GM12878 (cell line): ENCODE measurements around the gene PTPN20.

Source experiments
- BHLHE40 ChIP-seq, 2 experiments: fragments of 450-650 bp in 1 of 2; IDR thresholded peaks; 2 replicates each; pipeline ENCODE4 v1.6.1; 2011 to 2017; ENCODE audit warnings: low read depth in 2 of 2, borderline replicate concordance in 1 of 2, improper control_type of control experiment in 1 of 2, low read length in 1 of 2, mild to moderate bottlenecking in 1 of 2
- CBX5 ChIP-seq: sonication (generic); IDR thresholded peaks from 2 replicates; pipeline ENCODE4 v1.6.1; 2016; ENCODE audit warnings: low read depth, moderate library complexity, mild to moderate bottlenecking, inconsistent platforms
- CTCF ChIP-seq, 3 experiments: IDR thresholded peaks in 2 of 3; conservative IDR thresholded peaks in 1 of 3; 2 replicates each; pipeline ENCODE4 v1.5.1; 2011; ENCODE audit warnings: low read depth in 3 of 3, low read length in 3 of 3, mild to moderate bottlenecking in 3 of 3, control low read depth in 2 of 3, moderate library complexity in 2 of 3, inconsistent platforms in 1 of 3, mixed read lengths in 1 of 3; ENCODE audit not compliant: control insufficient read depth in 2 of 3, insufficient read depth in 1 of 3; ENCODE audit errors: extremely low read depth in 1 of 3
- EP300 ChIP-seq, 2 experiments: fragments of 150-350 bp in 1 of 2; IDR thresholded peaks; 2 replicates each; pipeline ENCODE4 v1.6.1; 2011 to 2012; ENCODE audit warnings: low read depth in 2 of 2, low read length in 2 of 2, borderline replicate concordance in 1 of 2, improper control_type of control experiment in 1 of 2, inconsistent platforms in 1 of 2; ENCODE audit not compliant: control insufficient read depth in 1 of 2
- EZH2 ChIP-seq: IDR thresholded peaks from 2 replicates; pipeline ENCODE4 v1.6.1; 2012; ENCODE audit warnings: low read depth, mild to moderate bottlenecking, control low read depth, inconsistent platforms, low read length, borderline replicate concordance; ENCODE audit not compliant: control insufficient read depth
- FOXM1 ChIP-seq: IDR thresholded peaks from 2 replicates; pipeline ENCODE4 v1.6.1; 2012; ENCODE audit warnings: low read depth, mild to moderate bottlenecking, inconsistent platforms, low read length, moderate library complexity
- PML ChIP-seq: IDR thresholded peaks from 2 replicates; pipeline ENCODE4 v1.6.1; 2012; ENCODE audit warnings: low read length, inconsistent platforms
- RCOR1 ChIP-seq: conservative IDR thresholded peaks from 2 replicates; pipeline ENCODE4 v1.6.1; 2012; ENCODE audit warnings: low read depth, low read length, improper control_type of control experiment
- RFX5 ChIP-seq: IDR thresholded peaks from 2 replicates; pipeline ENCODE4 v1.6.1; 2011; ENCODE audit warnings: low read depth, low read length, improper control_type of control experiment
- SMC3 ChIP-seq: IDR thresholded peaks from 2 replicates; pipeline ENCODE4 v1.6.1; 2011; ENCODE audit warnings: low read length, improper control_type of control experiment, borderline replicate concordance
- SRF ChIP-seq, 2 experiments: IDR thresholded peaks; 2 replicates each; pipeline ENCODE4 v1.6.1; 2011; ENCODE audit warnings: low read depth in 2 of 2, low read length in 2 of 2, mild to moderate bottlenecking in 1 of 2, moderate library complexity in 1 of 2
- SUZ12 ChIP-seq: fragments of 200-600 bp; sonication (generic); IDR thresholded peaks from one replicate; pipeline ENCODE4 v1.6.1; 2018; ENCODE audit warnings: antibody characterized with exemption, mild to moderate bottlenecking; ENCODE audit not compliant: unreplicated experiment
- ZSCAN29 ChIP-seq: fragments of 450-650 bp; IDR thresholded peaks from 2 replicates; pipeline ENCODE4 v1.6.1; 2017; ENCODE audit warnings: mild to moderate bottlenecking, moderate library complexity

GRCh38 chr10:46995234-46995633, 84.0 kb downstream of the PTPN20 start:
- TF ChIP-seq SRF (IDR thresholded peaks at IDR 0.05; ENCODE audit: low read depth in 2 of 2, low read length in 2 of 2) (no peak), CBX5 (no peak), ZSCAN29 (no peak), BHLHE40 (IDR thresholded peaks at IDR 0.05; ENCODE audit: borderline replicate concordance in 1 of 2, low read depth in 2 of 2, low read length in 1 of 2) (no peak), PML (no peak), EP300 (IDR thresholded peaks at IDR 0.05; ENCODE audit: borderline replicate concordance in 1 of 2, control insufficient read depth in 1 of 2, low read depth in 2 of 2, low read length in 2 of 2) (no peak), SMC3 (no peak), EZH2 (no peak), SUZ12 (no peak), CTCF (IDR thresholded peaks at IDR 0.05 in 2 of 3, conservative IDR thresholded peaks at IDR 0.05 in 1 of 3; ENCODE audit: control insufficient read depth in 2 of 3, extremely low read depth in 1 of 3, insufficient read depth in 1 of 3, low read depth in 3 of 3, low read length in 3 of 3) (peak in 1 of 3 experiments; percentile 5; a peak in 1 of 6 replicates), RFX5 (no peak), RCOR1 (no peak), FOXM1 (no peak)
